Astrocyte of the cerebellum (primary cell): ENCODE measurements around the gene ZNF318.
"Not testable (repeated sequence)": the region's sequence is repeated elsewhere in the genome, so short reads cannot be mapped to it uniquely, and the experiment has no call there.

ENCODE experiments used
- DNase-seq: peaks from one replicate; pipeline ENCODE4 v3.0.0-alpha.2; 2011; ENCODE audit warnings: low read depth
- H3K4me3 ChIP-seq: 2 replicates; pipeline ENCODE4 v1.5.1; 2011; ENCODE audit warnings: mild to moderate bottlenecking, low read depth, low read length, moderate library complexity
- in situ Hi-C: cut with HindIII; loops from 2 replicates; pipeline ENCODE4 v1.10.0; 2017; ENCODE audit warnings: low sequenced_read_pairs
- TF ChIP-seq, protein P1 (sequence below): IDR thresholded peaks from 2 replicates; pipeline ENCODE4 v1.5.1; 2012; ENCODE audit warnings: low read length, low read depth, moderate library complexity, mild to moderate bottlenecking; ENCODE audit errors: missing control alignments

Gene ZNF318, protein sequence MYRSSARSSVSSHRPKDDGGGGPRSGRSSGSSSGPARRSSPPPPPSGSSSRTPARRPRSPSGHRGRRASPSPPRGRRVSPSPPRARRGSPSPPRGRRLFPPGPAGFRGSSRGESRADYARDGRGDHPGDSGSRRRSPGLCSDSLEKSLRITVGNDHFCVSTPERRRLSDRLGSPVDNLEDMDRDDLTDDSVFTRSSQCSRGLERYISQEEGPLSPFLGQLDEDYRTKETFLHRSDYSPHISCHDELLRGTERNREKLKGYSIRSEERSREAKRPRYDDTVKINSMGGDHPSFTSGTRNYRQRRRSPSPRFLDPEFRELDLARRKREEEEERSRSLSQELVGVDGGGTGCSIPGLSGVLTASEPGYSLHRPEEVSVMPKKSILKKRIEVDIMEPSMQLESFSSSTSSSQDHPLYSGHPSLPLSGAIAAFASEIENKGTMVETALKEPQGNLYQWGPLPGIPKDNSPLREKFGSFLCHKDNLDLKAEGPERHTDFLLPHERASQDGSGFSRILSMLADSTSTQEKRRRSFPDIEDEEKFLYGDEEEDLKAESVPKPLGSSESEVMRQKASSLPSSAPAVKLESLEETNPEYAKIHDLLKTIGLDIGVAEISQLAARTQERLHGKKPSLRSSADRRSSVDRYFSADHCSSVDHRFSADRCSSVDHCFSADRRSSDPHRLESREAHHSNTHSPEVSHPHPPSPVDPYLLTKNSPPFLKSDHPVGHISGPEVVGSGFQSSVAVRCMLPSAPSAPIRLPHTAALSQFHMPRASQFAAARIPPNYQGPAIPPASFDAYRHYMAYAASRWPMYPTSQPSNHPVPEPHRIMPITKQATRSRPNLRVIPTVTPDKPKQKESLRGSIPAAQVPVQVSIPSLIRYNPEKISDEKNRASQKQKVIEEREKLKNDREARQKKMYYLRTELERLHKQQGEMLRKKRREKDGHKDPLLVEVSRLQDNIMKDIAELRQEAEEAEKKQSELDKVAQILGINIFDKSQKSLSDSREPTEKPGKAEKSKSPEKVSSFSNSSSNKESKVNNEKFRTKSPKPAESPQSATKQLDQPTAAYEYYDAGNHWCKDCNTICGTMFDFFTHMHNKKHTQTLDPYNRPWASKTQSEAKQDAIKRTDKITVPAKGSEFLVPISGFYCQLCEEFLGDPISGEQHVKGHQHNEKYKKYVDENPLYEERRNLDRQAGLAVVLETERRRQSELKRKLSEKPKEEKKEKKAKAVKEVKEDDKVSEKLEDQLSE (N-terminal part only)

DNA sequence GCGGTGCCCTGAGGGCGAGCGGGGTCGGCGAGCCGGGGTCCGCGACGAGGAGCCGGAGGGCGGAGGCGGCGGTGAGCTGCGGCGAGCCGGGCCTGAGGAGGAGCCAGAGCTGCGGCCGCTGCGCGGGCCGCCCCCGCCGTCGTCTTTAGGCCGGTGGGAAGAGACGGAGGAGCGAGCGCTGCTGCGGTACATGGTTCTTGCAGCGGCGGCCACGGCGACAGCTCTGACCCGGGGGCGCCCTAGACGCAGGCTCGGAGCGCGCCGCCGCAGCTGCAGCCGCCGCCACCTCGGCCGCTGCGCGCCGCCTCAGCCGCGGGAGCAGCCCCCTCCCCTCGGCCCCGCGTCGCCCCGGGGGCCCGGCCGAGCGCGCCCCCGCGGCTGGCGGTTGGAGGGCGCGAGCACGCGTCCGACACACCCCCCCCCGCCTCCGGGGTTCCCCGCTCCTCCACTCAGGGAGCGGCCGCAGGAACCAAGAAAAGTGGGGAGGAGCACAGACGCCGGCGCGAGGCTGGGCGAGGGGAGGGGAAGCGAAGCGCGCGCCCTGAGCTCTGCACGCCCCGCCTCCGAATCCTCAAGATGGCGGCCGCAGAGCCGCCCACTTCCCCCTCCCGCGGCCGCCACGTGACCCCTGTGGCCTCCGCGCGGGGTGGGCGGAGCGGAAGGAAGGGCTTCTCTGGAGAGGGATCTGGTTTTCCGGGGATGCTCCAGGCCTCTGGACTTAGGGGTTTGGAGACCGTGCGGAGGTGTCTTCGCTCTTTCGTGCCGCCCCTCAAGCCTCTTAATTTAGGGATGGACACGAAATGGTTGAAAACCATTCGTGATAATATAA is at the start of gene ZNF318:
TSS of gene ZNF318 (minus strand) at position 474 of the 829 bp plus-strand sequence. CDS start at position 192, 282 bp downstream.
- in situ Hi-C loops = no loop called here
- TF ChIP-seq, protein P1, sequence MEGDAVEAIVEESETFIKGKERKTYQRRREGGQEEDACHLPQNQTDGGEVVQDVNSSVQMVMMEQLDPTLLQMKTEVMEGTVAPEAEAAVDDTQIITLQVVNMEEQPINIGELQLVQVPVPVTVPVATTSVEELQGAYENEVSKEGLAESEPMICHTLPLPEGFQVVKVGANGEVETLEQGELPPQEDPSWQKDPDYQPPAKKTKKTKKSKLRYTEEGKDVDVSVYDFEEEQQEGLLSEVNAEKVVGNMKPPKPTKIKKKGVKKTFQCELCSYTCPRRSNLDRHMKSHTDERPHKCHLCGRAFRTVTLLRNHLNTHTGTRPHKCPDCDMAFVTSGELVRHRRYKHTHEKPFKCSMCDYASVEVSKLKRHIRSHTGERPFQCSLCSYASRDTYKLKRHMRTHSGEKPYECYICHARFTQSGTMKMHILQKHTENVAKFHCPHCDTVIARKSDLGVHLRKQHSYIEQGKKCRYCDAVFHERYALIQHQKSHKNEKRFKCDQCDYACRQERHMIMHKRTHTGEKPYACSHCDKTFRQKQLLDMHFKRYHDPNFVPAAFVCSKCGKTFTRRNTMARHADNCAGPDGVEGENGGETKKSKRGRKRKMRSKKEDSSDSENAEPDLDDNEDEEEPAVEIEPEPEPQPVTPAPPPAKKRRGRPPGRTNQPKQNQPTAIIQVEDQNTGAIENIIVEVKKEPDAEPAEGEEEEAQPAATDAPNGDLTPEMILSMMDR = no peak

DNA sequence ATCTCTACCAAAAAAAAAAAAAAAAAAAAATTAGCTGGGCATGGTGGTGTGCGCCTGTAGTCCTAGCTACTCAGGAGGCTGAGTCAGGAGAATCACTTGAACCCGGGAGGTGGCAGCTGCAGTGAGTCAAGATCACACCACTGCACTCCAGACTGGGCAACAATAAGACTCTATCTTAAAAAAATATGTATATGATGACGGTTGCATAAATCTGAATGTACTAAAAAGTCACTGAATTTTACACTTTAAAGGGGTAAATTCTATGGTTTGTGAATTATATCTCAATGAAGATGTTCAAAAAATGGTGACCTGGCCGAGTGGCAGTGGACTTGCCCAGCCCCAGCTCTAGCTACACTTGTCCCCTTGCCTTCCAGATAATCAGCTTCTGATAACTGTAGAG is 47.5 kb upstream of the ZNF318 start:
- in situ Hi-C loops = no loop called here
- H3K4me3 ChIP-seq = no peak overlapping the region
- TF ChIP-seq, protein P1 = no peak
- no peak for DNase-seq

More for the DNA sequence above, at the start of gene ZNF318:
- peak; percentile 91 for DNase-seq
- H3K4me3 ChIP-seq = peak within 1 kb of the TSS; percentile 58

- DNase-seq, H3K4me3 ChIP-seq, in situ Hi-C loops: not testable (repeated sequence)
Observed at GRCh38 chr6:43415275-43415674, 45.8 kb upstream of the ZNF318 start.

DNA sequence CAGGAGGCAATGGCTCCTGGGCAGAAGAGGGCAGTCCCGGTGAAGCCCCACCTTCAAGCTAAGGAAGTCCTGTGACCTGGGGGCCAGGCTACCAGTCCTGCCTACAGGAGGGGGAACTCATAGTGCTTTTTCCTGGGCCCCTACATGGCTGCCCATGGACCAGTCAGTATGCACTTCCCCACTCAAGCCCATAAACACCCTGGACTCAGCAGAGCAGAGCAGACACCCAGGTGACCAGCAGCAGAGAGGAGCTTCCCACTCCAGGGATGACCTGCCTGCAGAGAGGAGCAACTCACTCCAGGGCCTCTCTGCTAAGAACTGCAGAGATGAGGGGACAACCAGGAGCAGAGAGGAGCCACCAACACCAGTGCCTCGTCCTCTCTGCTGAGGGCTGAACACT is 43.6 kb upstream of the ZNF318 start:
- DNase-seq = no peak
- H3K4me3 ChIP-seq = no peak overlapping the region
- TF ChIP-seq, protein P1 = no peak
- in situ Hi-C loops = no loop called here

DNA sequence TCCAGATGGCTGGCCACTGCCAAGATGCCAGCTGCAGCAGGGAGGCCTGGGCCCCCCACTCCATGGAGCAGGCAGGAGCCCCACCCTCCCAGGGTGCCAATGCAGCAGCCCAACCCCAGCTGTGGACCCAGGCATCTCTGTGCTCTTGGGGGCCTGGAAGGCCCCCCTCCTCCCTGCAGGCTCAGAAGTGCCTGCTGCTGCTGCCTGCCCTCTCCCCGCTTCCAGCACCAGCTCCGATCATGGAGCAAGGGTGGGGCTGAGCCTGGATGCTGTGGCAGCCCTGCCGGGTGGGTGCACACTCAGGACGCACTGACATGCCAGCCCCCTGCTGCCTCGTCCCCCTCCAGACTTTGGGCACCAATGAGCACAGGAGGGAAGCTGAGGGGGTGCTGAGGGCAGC is 43.1 kb upstream of the ZNF318 start:
- in situ Hi-C loops = no loop called here
- TF ChIP-seq, protein P1 = no peak
- H3K4me3 ChIP-seq = no peak overlapping the region
- no peak for DNase-seq

DNA sequence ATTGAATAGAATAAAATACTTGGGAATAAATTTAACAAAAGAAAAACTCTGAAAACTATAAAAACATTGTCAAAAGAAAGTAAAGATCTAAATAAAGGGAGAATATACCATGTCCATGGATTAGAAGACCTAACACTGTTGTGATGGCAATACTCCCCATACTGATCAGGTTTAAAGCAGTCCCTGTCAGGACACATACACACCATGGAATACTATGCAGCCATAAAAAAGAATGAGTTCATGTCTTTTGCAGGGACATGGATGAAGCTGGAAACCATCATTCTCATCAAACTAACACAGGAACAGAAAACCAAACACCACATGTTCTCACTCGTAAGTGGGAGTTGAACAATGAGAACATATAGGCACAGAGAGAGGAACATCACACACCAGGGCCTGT is 41.3 kb upstream of the ZNF318 start:
- H3K4me3 ChIP-seq, in situ Hi-C loops, DNase-seq: not testable (repeated sequence)
